GM21423 (cell line): ENCODE measurements around the gene DHDH.
"Not testable (repeated sequence)": the region's sequence is repeated elsewhere in the genome, so short reads cannot be mapped to it uniquely, and the experiment has no call there.

Source experiments
- ATAC-seq: cut with Tn5 transposase; IDR thresholded peaks from one replicate; pipeline ENCODE4 v1.9.1; 2021; ENCODE audit warnings: mild to moderate bottlenecking, moderate library complexity; ENCODE audit not compliant: unreplicated experiment

Gene DHDH

DNA sequence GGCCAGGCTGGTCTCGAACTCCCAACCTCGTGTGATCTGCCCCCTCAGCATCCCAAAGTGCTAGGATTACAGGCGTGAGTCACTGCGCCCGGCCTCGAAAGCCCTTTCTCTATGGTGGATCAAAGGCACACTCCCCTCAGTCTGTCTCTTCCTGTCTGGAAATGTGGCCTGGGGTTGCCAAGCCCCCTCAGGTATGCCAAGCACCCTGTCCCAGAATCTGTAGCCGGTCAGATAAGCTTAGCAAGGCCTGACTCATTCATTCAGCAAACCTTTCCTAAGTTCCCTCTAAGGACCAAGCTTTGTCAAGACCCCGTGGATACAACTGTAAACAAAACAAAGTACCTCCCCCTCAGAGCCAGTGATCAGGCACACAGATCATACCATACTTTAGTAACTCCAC is 19.3 kb upstream of the DHDH start:
- no peak for ATAC-seq

DNA sequence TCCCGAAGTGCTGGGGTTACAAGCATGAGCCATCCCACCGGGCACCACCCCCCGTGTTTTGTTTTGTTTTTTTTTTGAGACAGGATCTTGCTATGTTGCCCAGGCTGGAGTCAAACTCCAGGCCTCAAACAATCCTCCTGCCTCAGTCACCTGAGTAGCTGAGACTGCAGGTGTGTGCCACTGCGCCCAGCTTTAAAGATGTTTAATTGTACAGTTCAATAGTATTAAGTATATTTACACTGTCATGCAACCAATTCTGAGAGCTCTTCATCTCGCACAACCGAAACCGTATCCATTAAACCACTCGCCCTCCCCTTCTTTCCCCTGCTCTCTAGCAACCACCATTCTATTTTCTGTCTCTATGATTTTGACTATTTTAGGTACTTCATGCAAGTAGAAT is 17.7 kb upstream of the DHDH start:
- ATAC-seq: no peak

GRCh38 chr19:48918071-48918470 is 15.4 kb upstream of the DHDH start:
- ATAC-seq: no peak

DNA sequence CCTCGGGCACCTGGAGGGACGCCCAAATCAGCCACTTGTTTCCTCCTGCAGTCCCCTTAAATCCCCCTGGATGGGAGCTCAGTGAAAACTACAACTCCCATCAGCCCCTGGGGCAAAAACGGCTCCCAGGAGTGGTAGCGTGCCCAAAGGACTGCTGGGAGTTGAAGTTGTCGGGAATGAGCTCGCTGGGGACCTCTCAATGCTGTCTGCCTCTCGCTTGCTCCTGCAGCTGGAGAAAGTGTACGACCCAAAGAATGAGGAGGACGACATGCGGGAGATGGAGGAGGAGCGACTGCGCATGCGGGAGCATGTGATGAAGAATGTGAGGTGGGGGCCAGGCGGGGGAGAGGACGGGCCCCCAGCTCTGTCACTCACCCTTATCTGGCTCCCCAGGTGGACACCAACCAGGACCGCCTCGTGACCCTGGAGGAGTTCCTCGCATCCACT is 14.7 kb upstream of the DHDH start:
- ATAC-seq: no peak

DNA sequence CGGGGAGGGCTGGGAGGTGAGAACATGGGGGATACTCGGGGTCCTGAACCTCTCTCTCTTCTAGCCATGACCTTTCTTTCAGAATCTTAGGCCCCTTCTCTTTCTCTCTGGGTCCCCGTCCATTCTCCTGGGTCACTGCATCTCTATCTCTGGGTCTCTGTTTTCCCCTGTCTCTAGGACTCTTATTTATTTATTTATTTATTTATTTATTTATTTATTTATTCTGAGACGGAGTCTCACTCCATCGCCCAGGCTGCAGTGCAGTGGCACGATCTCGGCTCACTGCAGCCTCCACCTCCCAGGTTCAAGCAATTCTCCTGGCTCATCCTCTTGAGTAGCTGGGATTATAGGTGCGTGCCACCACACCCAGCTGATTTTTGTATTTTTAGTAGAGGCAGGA is 14.2 kb upstream of the DHDH start:
- not testable (repeated sequence) for ATAC-seq

DNA sequence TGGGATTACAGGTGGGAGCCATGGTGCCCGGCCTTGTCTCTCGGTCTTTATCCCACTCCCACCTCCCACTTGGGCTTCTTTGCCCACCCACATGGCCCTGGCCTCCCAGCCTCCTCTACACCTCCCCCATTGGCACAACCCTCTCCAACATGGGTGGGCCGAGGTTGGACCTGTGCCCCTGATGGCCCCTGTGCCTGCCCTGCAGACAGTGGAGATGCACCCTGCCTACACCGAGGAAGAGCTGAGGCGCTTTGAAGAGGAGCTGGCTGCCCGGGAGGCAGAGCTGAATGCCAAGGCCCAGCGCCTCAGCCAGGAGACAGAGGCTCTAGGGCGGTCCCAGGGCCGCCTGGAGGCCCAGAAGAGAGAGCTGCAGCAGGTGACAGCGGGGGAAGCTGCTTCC is 12.6 kb upstream of the DHDH start:
- no peak for ATAC-seq

DNA sequence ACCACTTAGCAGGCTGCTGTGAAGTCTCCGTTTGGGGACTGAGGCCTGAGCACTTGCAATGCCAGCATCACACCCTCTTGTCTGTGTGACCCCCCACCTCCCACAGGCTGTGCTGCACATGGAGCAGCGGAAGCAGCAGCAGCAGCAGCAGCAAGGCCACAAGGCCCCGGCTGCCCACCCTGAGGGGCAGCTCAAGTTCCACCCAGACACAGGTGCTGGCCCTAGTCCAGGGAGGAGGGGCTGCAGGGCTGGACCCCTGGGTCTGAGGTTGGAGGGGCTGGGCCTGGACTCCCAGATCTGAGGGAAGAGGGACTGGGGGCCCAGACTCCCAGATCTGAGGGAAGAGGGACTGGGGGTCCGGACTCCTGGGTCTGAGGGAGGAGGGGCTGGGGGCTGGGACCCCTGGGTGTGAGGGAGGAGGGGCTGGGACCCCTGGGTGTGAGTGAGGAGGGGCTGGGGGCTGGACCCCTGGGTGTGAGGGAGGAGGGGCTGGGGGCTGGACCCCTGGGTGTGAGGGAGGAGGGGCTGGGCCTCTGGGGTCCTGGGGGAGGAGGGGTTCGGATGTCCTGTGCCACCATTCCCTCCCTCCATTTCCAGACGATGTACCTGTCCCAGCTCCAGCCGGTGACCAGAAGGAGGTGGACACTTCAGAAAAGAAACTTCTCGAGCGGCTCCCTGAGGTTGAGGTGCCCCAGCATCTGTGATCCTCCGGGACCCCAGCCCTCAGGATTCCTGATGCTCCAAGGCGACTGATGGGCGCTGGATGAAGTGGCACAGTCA is 11.6 kb upstream of the DHDH start:
- ATAC-seq: no peak

GRCh38 chr19:48922548-48923490 is 10.7 kb upstream of the DHDH start:
- ATAC-seq: no peak

GRCh38 chr19:48925240-48925843 is 8.2 kb upstream of the DHDH start:
- no peak for ATAC-seq

DNA sequence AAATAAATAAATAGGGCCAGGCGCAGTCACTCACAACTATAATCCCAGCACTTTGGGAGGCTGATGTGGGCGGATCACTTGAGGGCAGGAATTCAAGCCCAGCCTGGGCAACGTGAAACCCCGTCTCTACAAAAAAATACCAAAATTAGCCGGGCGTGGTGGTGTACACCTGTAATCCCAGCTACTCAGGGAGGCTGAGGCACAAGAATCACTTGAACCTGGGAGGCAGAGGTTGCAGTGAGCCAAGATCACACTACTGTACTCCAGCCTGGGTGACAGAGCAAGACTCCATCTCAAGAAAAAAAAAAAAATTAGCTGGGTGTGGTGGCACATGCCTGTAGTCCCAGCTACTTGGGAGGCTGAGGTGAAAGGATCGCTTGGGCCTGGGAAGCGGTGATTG is 7.6 kb upstream of the DHDH start:
- not testable (repeated sequence) for ATAC-seq

GRCh38 chr19:48926909-48927308 is 6.6 kb upstream of the DHDH start:
- no peak for ATAC-seq

- not testable (repeated sequence) for ATAC-seq
These were observed 5.8 kb upstream of the DHDH start for GRCh38 chr19:48927692-48928091.

DNA sequence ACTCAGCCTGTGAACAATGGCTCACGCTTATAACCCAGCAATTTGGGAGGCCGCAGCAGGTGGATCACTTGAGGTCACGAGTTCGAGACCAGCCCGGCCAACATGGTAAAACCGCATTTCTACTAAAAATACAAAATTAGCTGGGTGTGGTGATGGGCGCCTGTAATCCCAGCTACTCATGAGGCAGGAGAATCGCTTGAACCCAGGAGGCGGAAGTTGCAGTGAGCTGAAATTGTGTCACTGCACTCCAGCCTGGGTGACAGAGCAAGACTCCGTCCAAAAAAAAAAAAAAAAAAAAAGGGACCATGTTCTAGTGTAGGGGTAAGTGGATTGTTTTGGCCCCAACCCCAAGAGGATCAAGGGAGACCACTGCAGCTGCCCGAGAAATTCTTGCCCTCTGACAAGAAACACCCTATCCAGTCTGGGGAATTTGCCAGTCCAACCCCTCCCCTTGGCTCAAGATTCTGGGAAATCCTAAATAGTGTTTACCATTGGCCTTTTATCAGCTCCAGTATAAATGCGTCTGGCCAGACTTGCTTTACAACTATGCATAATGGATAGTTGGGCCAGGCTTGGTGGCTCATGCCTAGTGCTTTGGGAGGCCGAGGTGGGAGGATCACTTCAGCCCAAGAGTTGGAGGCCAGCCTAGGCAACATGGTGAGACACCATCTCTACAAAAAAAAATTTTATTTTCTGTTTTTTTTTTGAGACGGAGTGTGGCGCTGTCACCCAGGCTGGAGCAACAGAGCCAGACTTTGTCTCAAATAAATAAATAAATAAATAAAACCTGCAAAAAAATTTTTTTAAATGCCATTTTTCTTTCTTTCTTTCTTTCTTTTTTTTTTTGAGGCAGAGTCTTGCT is 5.1 kb upstream of the DHDH start:
- ATAC-seq: no peak

- no peak for ATAC-seq
These were observed 1.3 kb downstream of the DHDH start for GRCh38 chr19:48934837-48935236.

GRCh38 chr19:48935864-48936263 is 2.4 kb downstream of the DHDH start:
- no peak for ATAC-seq

- ATAC-seq: no peak
These were observed 4.8 kb downstream of the DHDH start for GRCh38 chr19:48938256-48938655.

- no peak for ATAC-seq
These were observed 7.4 kb downstream of the DHDH start for GRCh38 chr19:48940902-48941301.

DNA sequence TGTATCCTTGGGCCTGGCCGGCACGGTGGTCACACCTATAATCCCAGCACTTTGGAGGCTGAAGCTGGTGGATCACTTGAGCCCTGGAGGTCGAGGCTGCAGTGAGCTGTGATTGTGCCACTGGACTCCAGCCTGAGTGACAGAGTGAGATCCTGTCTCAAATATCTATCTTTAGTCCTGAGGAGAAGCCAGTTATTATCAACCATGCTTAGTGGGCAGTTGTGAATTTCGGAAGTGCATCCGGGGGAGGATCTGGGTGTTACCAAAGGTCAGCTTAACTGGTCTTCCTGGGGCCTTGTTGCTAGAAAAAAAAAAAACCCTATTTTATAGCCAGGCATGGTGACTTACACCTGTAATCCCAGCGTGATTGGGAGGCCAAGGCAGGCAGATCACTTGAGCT is 9.6 kb downstream of the DHDH start:
- no peak for ATAC-seq

GRCh38 chr19:48945415-48945814 is 11.9 kb downstream of the DHDH start:
- no peak for ATAC-seq

DNA sequence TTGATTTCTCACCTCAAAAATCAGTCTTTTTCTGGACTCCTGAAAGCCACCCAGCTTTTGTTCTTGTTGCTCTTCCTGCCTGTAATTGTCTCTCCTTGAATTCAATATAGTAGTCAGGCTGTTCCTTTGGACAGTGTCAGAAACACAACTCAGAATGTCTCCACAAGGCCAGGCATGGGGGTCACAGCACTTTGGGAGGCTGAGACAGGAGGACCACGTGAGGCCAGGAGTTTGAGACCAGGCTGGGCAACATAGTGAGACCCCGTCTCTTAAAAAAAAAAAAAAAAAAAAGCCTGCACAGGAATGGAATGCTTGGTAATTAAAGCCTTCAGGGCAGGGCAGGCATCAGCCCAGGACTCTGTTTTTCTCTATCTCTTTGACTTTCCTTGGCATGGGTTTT is 12.3 kb downstream of the DHDH start:
- ATAC-seq: no peak
